ENCODE data around the gene CTNNA3.

DNA sequence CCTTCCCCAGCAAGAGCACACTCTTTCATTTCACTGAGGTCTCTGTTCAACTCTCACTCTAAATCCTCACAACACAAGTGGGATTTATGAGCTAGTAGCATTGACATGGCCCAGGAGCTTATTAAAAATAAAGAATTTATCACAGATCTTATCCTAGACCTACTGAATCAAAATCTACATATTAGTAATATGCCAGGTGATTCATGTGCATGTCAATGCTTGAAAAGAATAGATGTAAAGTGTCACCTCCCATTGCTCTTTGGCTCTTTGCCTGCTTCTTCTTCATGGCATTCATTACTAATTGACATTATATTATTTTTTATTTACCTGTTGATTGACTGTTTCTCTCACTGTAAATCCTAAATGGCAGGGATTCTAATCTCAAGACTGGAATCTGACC lies 1229.4 kb downstream of the CTNNA3 start:
- TF ChIP-seq POLR2AphosphoS5 (IDR thresholded peaks at IDR 0.05; ENCODE audit: low read depth, low read length) (no peak), CTCF (IDR thresholded peaks at IDR 0.05) (no peak), TCF7L2 (IDR thresholded peaks at IDR 0.05; ENCODE audit: low read depth, low read length) (no peak), SIN3A (IDR thresholded peaks at IDR 0.05; ENCODE audit: borderline replicate concordance, insufficient read depth, low read depth, low read length) (no peak)
- TF ChIP-seq, protein P1, sequence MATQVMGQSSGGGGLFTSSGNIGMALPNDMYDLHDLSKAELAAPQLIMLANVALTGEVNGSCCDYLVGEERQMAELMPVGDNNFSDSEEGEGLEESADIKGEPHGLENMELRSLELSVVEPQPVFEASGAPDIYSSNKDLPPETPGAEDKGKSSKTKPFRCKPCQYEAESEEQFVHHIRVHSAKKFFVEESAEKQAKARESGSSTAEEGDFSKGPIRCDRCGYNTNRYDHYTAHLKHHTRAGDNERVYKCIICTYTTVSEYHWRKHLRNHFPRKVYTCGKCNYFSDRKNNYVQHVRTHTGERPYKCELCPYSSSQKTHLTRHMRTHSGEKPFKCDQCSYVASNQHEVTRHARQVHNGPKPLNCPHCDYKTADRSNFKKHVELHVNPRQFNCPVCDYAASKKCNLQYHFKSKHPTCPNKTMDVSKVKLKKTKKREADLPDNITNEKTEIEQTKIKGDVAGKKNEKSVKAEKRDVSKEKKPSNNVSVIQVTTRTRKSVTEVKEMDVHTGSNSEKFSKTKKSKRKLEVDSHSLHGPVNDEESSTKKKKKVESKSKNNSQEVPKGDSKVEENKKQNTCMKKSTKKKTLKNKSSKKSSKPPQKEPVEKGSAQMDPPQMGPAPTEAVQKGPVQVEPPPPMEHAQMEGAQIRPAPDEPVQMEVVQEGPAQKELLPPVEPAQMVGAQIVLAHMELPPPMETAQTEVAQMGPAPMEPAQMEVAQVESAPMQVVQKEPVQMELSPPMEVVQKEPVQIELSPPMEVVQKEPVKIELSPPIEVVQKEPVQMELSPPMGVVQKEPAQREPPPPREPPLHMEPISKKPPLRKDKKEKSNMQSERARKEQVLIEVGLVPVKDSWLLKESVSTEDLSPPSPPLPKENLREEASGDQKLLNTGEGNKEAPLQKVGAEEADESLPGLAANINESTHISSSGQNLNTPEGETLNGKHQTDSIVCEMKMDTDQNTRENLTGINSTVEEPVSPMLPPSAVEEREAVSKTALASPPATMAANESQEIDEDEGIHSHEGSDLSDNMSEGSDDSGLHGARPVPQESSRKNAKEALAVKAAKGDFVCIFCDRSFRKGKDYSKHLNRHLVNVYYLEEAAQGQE (IDR thresholded peaks at IDR 0.05; ENCODE audit: insufficient read depth in 1 of 2, low read depth in 2 of 2, low read length in 1 of 2) = no peak
